Activated CD8-positive, alpha-beta memory T cell treated with anti-CD3 and anti-CD28 coated beads, Interleukin-2, amount 10 ng/mL, durations not matched to agents 7 days and 5 days (primary cell): Measurements from ENCODE around the gene TNNI3K. TPM values are rescaled to one million over a fixed set of nuclear protein-coding genes. Genes with fewer than 3 reads are reported as not detected.

Source experiments
- ATAC-seq: fragments of 150-1000 bp; cut with Tn5 transposase; one replicate; pipeline ENCODE4 v1.10.0; 2021; ENCODE audit warnings: moderate library complexity
- CTCF ChIA-PET: fragments of 350-600 bp; sonication (Branson Sonifier 250); formaldehyde crosslinking; loops from one replicate; lab custom pipeline; 2021; ENCODE audit warnings: antibody characterized with exemption; lab: Charles Lee
- DNase-seq: peaks from one replicate; pipeline ENCODE4 v3.0.0-alpha.2; 2020
- H3K27ac Mint-ChIP-seq: one replicate; pipeline ENCODE4 v1.8.0; 2021; ENCODE audit warnings: mild to moderate bottlenecking, mixed read lengths
- H3K27me3 Mint-ChIP-seq: one replicate; pipeline ENCODE4 v1.8.0; 2021; ENCODE audit warnings: mixed read lengths
- H3K36me3 Mint-ChIP-seq: one replicate; pipeline ENCODE4 v1.8.0; 2021; ENCODE audit warnings: mild to moderate bottlenecking, mixed read lengths
- H3K4me1 Mint-ChIP-seq: one replicate; pipeline ENCODE4 v1.8.0; 2021; ENCODE audit warnings: mixed read lengths
- H3K4me3 Mint-ChIP-seq: one replicate; pipeline ENCODE4 v1.8.0; 2021; ENCODE audit warnings: mild to moderate bottlenecking, moderate library complexity, mixed read lengths
- H3K9me3 Mint-ChIP-seq: one replicate; pipeline ENCODE4 v1.8.0; 2022; ENCODE audit warnings: low read depth, mixed read lengths
- total RNA-seq, 2 experiments: library from RNA; stranded (reverse); gene quantifications; one replicate each; pipeline ENCODE4 v1.2.3, GENCODE V29; 2021

TNNI3K gene
- total RNA-seq, 2 experiments from 2014 or later, result not detected

- Mint-ChIP-seq H3K4me3 (no peak overlapping the region), H3K4me1 (no peaks in the 10 kb centered on the region), H3K36me3 (no peaks in the 10 kb centered on the region), H3K27ac (no peak overlapping the region), H3K9me3 (no peaks in the 10 kb centered on the region), H3K27me3 (peaks cover 4% of the 10 kb centered on the region)
- CTCF ChIA-PET, result no interaction called here
- DNase-seq (no peak), ATAC-seq (no peak)
Observed at GRCh38 chr1:74328851-74329250, 93.7 kb downstream of the TNNI3K start.

DNA sequence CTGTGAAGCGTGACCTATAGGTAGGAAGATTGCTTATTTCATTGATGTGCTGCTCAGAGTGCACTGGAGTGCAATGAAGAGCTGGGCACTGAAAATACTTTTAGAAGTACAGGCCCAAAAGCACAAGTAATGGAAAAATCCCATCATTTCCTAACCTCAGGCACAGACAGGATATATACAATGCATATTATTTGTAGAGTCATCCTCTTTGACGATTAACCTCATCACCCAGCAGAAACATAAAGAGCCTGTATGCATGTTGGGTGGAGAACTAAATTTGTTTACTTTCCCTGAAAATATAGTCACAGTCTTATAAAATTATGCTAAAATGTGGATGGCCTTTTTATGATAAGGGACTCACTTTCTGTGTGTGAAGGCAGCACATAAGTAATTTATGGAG is 98.1 kb downstream of the TNNI3K start:
- no peak overlapping the region for H3K27ac Mint-ChIP-seq
- no peak for ATAC-seq

DNA sequence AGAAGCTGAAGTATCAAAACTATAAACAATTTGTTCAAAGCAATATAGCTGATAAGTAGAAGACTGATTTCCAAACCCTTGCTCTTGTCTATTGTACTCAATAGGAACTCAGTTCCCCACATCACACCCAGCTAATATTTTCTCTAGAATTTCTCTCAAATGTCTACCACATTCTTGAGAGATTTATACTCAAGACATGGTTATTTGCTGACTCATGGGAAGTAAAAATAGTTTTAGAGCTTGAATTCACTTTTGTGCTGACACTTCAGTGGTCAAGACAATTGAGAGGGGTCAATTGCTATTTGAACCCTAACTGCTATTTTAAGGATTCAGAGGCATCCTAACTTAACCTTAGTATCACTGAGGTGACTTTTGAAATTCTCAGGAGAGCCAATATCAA is 99.0 kb downstream of the TNNI3K start:
- Mint-ChIP-seq H3K4me1 (no peaks in the 10 kb centered on the region), H3K4me3 (no peak overlapping the region), H3K27me3 (peaks cover 4% of the 10 kb centered on the region), H3K27ac (no peak overlapping the region), H3K9me3 (no peaks in the 10 kb centered on the region), H3K36me3 (no peaks in the 10 kb centered on the region)
- CTCF ChIA-PET, result no interaction called here
- ATAC-seq (no peak), DNase-seq (no peak)

More for the DNA sequence above, 98.1 kb downstream of the TNNI3K start:
- no peak for DNase-seq
- CTCF ChIA-PET, result no interaction called here
- H3K4me1 Mint-ChIP-seq, result no peaks in the 10 kb centered on the region
- no peak overlapping the region for H3K4me3 Mint-ChIP-seq
- no peaks in the 10 kb centered on the region for H3K9me3 Mint-ChIP-seq
- H3K36me3 Mint-ChIP-seq, result no peaks in the 10 kb centered on the region
- H3K27me3 Mint-ChIP-seq, result peaks cover 4% of the 10 kb centered on the region

GRCh38 chr1:74340656-74341055 is 105.5 kb downstream of the TNNI3K start:
- H3K27me3 Mint-ChIP-seq, result no peaks in the 10 kb centered on the region
- no peak overlapping the region for H3K27ac Mint-ChIP-seq
- CTCF ChIA-PET, result no interaction called here
- ATAC-seq (no peak), DNase-seq (no peak)
- H3K36me3 Mint-ChIP-seq, result no peaks in the 10 kb centered on the region
- H3K9me3 Mint-ChIP-seq, result no peaks in the 10 kb centered on the region
- no peak overlapping the region for H3K4me3 Mint-ChIP-seq
- no peaks in the 10 kb centered on the region for H3K4me1 Mint-ChIP-seq

DNA sequence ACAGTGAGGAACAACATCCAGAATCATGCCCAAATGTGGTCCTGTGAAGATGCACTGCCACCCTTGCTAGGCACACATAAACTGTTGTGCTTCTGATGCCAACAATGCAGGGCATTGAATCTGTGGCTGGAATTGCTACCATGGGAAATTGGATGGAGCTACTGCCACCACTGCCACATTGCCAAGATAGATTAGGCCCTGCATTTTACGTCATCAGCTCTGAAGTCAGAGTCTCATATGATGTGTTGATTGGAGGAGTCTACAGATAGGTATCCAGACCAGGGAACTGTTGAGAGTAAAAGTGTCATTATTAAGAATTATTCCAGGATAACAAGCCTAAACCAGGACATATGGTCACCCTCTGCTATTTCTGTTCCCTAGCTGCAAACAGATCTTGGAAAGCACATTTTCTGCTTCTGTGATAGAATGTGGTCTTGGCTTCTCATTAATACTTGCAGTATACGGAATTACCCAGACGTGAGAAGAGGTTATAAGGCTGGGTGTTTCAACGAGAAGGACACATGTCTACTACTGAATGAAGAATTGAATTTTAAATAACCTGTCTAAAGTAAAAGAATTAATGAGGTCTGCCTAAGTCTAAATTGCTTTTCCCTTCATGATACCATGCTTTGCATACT is 106.6 kb downstream of the TNNI3K start:
- Mint-ChIP-seq H3K4me1 (no peaks in the 10 kb centered on the region), H3K27ac (no peak overlapping the region), H3K9me3 (no peaks in the 10 kb centered on the region), H3K36me3 (no peaks in the 10 kb centered on the region), H3K27me3 (no peaks in the 10 kb centered on the region), H3K4me3 (no peak overlapping the region)
- ATAC-seq (no peak), DNase-seq (no peak)
- CTCF ChIA-PET, result no interaction called here

DNA sequence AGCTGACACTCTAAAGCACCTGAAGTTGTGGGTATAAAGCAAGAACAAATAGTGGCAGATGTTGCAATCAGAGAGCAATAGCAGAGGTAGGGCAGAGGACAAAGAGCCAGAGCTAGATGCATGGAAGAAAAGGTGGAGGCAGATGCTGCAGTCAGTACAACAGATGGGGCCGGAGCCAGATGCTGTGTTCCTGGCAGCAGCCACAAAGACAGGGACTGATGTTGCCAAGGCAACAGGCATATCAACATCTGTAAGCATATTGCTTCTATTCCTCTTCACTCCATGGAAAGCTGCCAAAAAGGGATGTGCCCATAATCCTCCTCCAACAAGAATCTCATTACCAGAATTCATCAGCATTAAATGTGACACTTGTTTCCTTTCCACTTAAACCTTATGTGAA is 108.0 kb downstream of the TNNI3K start:
- DNase-seq (no peak), ATAC-seq (no peak)
- H3K27me3 Mint-ChIP-seq, result no peaks in the 10 kb centered on the region
- CTCF ChIA-PET, result no interaction called here
- no peak overlapping the region for H3K27ac Mint-ChIP-seq
- H3K4me3 Mint-ChIP-seq, result no peak overlapping the region
- no peaks in the 10 kb centered on the region for H3K4me1 Mint-ChIP-seq
- no peaks in the 10 kb centered on the region for H3K9me3 Mint-ChIP-seq
- H3K36me3 Mint-ChIP-seq, result no peaks in the 10 kb centered on the region

GRCh38 chr1:74344387-74344786 is 109.2 kb downstream of the TNNI3K start:
- Mint-ChIP-seq H3K9me3 (no peaks in the 10 kb centered on the region), H3K27me3 (no peaks in the 10 kb centered on the region), H3K4me3 (no peak overlapping the region), H3K27ac (no peak overlapping the region), H3K4me1 (no peaks in the 10 kb centered on the region), H3K36me3 (no peaks in the 10 kb centered on the region)
- ATAC-seq, result no peak
- CTCF ChIA-PET, result no interaction called here
- no peak for DNase-seq

DNA sequence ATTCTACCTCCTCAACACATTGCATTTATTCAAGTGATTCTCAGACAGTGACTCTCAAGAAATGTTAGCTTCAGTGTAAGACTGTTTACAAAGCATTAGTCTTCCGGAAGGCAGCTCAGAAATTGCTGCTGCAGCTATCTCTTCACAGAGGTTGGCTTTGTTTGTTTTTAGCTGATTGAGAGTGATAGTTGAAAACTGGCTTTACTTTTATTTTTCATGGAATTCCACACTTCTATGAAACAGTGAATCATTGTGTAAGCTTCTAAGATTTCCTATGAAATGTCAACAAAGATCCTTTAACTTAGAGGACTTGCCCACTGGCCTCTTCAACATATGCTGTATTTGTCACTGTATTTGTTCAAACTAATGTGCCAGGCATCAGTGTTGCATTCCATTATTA is 121.3 kb downstream of the TNNI3K start:
- Mint-ChIP-seq H3K4me1 (no peaks in the 10 kb centered on the region), H3K36me3 (no peaks in the 10 kb centered on the region), H3K27ac (no peak overlapping the region), H3K4me3 (no peak overlapping the region), H3K9me3 (no peaks in the 10 kb centered on the region), H3K27me3 (no peaks in the 10 kb centered on the region)
- CTCF ChIA-PET, result no interaction called here
- DNase-seq (no peak), ATAC-seq (no peak)

DNA sequence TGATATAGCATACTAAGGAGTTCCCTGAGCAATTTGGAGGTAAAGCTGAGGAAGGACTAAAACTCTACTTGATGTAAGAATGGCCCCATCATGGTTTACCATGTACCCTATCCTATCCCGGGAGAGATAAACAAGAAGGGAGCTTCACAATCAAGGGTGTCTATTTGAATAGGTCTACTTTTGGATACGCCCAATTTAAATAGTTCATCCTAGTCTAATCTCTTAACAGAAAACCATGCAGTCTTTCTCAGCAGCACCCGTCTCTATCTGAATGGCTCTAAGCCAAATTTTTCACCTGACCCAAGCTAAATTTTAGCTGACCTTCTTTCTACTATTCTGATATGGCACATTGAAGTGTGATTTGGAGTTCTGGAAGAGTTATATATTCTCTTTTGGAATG is 122.0 kb downstream of the TNNI3K start:
- CTCF ChIA-PET, result no interaction called here
- no peak for DNase-seq
- Mint-ChIP-seq H3K9me3 (no peaks in the 10 kb centered on the region), H3K36me3 (no peaks in the 10 kb centered on the region), H3K27me3 (no peaks in the 10 kb centered on the region), H3K27ac (no peak overlapping the region), H3K4me1 (no peaks in the 10 kb centered on the region), H3K4me3 (no peak overlapping the region)
- no peak for ATAC-seq

- ATAC-seq (no peak), DNase-seq (no peak)
- H3K36me3 Mint-ChIP-seq, result no peaks in the 10 kb centered on the region
- H3K4me1 Mint-ChIP-seq, result no peaks in the 10 kb centered on the region
- H3K27me3 Mint-ChIP-seq, result no peaks in the 10 kb centered on the region
- CTCF ChIA-PET, result no interaction called here
- no peak overlapping the region for H3K27ac Mint-ChIP-seq
- no peaks in the 10 kb centered on the region for H3K9me3 Mint-ChIP-seq
- no peak overlapping the region for H3K4me3 Mint-ChIP-seq
Observed at GRCh38 chr1:74357756-74358155, 122.6 kb downstream of the TNNI3K start.

DNA sequence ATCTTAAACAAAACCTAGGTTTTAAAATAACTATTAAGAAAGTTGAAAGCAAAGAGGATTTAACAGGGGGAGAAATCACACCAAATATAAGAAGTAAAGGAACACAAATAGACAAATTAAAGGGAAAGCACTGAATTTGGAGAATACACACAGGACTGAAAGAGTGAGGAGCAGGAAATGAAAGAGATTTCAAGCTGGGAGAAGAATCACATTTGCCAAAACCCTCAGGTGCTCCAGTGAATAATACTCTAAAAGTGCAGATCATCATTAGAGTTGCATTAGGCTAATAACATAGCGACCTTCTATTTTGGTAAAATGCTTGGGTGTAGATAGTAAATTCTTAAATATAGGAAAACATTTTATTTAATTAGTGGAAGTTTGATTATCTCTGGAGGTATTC is 127.5 kb downstream of the TNNI3K start:
- ATAC-seq, result no peak
- Mint-ChIP-seq H3K27me3 (no peaks in the 10 kb centered on the region), H3K36me3 (no peaks in the 10 kb centered on the region), H3K9me3 (no peaks in the 10 kb centered on the region), H3K4me3 (no peak overlapping the region), H3K27ac (no peak overlapping the region), H3K4me1 (no peaks in the 10 kb centered on the region)
- CTCF ChIA-PET, result no interaction called here
- DNase-seq, result no peak

GRCh38 chr1:74363220-74363619 is 128.0 kb downstream of the TNNI3K start:
- no peak for DNase-seq
- CTCF ChIA-PET, result no interaction called here
- no peak overlapping the region for H3K4me3 Mint-ChIP-seq

DNA sequence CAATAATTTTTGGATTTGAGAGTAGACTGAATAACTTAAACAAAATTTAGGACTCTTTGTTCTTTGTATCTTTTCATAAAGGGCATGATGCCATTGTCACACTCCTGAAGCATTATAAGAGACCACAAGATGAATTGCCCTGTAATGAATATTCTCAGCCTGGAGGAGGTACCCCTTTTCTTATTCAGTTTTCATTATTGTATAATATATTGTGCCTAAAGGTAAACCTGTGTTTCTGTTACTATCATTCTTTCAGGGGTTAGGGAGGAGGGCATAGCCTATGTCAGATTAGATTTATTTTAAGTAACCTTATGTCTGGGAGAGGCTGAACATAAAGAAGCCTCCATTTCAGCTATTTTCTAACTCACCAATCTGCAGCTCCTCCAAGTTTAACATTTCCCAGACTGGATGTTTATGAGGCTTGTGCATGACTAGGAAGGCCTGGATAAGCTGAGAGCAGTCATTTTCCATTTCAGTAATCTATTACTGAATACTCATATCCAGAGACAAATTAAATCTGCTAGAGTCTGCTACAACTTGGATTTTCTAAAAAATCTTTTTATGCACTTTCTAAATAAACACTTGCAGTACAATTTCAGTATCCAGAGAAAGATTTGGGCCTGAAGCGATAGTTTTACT is 132.1 kb downstream of the TNNI3K start:
- Mint-ChIP-seq H3K27ac (no peak overlapping the region), H3K27me3 (no peaks in the 10 kb centered on the region), H3K36me3 (no peaks in the 10 kb centered on the region), H3K4me3 (no peak overlapping the region), H3K9me3 (no peaks in the 10 kb centered on the region), H3K4me1 (no peaks in the 10 kb centered on the region)
- no peak for ATAC-seq
- CTCF ChIA-PET, result no interaction called here
- no peak for DNase-seq

More at GRCh38 chr1:74363220-74363619, 128.0 kb downstream of the TNNI3K start:
- no peak for ATAC-seq
- no peaks in the 10 kb centered on the region for H3K9me3 Mint-ChIP-seq
- no peaks in the 10 kb centered on the region for H3K36me3 Mint-ChIP-seq
- no peaks in the 10 kb centered on the region for H3K27me3 Mint-ChIP-seq
- H3K4me1 Mint-ChIP-seq, result no peaks in the 10 kb centered on the region
- no peak overlapping the region for H3K27ac Mint-ChIP-seq

GRCh38 chr1:74368335-74368734 is 133.1 kb downstream of the TNNI3K start:
- CTCF ChIA-PET, result no interaction called here
- Mint-ChIP-seq H3K27ac (no peak overlapping the region), H3K9me3 (no peaks in the 10 kb centered on the region), H3K4me1 (no peaks in the 10 kb centered on the region), H3K4me3 (no peak overlapping the region), H3K27me3 (no peaks in the 10 kb centered on the region), H3K36me3 (no peaks in the 10 kb centered on the region)
- ATAC-seq (no peak), DNase-seq (no peak)
